NCI-H1105 (cell line): ENCODE results near the gene THBS2.
"Not testable (repeated sequence)": the region's sequence is repeated elsewhere in the genome, so short reads cannot be mapped to it uniquely, and the experiment has no call there.

ENCODE experiments used
- DNase-seq: peaks from one replicate; lab custom pipeline; 2025; lab: John Stamatoyannopoulos, UW

The THBS2 gene

DNA sequence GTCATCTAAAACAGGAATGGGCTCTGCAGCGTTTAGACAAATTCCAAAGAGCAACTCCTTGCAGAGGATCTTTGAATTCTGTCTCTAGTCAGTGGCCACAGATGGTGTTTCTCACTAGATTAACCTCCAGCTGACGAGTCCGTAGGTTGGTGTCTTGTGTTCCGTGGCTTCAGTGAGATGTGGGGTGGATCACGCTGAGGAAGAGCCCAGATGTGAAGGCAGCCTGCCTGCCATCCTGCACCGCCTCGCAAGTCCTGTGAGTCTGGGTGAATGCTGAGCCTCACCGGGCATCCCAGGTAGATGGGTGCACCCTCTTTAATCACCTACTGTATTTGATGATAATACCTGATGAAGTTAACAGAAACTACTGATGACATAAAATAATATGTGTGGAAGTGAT lies 70.4 kb downstream of the THBS2 start:
- DNase-seq = no peak

DNA sequence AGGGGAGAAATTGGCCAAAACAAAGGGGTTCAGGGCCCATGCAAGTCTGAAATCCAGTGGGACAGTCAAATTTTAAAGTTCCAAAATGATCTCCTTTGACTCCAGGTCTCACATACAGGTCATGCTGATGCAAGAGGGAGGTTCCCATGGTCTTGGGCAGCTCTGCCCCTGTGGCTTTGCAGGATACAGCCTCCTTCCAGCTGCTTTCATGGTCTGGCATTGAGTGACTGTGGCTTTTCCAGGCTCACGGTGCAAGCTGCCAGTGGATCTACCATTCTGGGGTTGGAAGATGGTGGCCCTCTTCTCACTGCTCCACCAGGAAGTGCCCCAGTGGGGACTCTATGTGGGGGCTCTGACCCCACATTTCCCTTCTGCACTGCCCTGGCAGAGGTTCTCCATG lies 73.8 kb downstream of the THBS2 start:
- not testable (repeated sequence) for DNase-seq

DNA sequence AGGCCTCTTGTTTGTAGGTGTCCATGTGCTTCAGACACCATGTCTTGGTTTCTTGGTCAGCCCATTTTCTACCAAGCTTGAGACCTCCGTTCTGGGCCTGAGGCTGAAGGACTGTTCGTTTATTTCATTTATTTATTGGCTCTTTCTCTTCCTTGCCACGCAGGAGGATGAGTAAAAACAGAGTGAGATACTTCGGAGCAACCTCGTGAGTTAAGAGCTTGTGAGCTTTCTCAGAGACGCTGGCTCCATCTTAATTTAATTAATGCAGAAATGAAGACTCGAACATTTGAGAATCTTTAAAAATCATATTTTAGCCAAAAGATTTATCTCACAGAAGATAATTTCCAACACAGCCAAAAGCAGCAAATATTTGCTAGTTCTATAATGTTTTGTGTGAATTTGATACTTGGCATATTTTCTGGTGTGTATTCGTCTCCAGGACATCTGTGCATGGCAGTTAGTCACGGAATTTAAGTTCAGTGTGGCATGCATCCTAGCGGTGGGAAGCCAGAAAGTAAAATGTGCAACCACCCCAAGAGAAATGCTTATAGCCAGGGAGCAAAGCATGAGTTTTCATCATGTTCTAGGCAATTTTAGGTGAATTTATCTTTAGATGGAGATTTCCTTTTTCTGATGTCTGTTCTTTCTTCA lies 76.0 kb downstream of the THBS2 start:
- DNase-seq = no peak

DNA sequence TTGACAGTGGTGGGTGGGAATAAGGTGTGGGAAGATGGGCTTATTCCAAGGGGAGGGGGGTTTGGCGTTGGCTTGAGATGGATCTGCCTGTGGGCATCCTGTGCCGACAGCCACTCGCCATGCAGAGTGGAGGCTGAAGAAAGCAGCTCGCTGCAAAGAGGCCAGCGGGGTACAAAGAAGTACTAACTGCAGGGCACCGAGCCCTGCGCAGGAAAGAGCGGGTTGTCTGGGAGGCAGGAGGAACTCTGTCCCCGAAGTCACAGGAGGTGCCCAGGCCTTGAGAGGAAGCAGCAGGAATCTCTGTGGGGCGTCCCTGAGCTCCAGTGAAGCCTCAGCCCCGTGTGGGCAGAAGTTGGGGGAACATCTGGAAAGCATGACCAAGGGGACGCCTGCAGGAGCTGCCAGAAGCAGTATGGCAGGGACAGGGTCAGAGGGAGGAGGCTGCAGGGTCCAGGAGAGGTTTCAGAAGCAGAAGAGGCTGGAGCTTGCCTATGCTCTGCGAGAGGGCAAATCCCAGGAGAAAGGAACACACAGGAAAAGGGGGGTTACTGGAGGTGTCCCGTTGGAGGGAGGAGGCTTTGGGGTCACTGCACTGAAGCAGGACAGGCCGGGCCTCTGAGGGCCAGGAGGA lies 77.2 kb downstream of the THBS2 start:
- DNase-seq = no peak

DNA sequence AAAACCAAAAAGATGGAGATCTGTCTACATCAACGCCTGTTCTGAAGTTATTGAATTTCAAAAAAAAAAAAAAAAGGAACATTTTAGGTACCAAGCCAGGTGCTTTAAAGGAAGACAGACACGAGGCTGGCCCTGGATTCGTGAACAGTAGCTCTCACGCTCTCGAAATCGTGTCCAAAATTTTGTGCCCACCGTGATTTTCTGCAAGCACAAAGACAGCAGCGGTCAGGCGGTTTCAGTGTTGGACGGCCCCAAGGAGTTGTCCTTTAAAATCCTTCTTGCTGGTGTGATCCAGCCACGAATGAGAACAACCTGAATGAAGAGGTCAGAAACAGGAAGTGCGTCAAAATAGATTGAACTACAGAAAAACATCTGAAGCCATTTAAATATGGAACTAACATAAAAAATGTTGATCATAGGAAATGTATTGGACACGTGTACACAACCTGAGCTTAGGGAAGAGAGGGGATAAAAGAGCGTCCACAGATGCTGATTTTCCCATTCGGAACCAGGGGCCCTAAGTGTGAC lies 78.2 kb downstream of the THBS2 start:
- DNase-seq = no peak

DNA sequence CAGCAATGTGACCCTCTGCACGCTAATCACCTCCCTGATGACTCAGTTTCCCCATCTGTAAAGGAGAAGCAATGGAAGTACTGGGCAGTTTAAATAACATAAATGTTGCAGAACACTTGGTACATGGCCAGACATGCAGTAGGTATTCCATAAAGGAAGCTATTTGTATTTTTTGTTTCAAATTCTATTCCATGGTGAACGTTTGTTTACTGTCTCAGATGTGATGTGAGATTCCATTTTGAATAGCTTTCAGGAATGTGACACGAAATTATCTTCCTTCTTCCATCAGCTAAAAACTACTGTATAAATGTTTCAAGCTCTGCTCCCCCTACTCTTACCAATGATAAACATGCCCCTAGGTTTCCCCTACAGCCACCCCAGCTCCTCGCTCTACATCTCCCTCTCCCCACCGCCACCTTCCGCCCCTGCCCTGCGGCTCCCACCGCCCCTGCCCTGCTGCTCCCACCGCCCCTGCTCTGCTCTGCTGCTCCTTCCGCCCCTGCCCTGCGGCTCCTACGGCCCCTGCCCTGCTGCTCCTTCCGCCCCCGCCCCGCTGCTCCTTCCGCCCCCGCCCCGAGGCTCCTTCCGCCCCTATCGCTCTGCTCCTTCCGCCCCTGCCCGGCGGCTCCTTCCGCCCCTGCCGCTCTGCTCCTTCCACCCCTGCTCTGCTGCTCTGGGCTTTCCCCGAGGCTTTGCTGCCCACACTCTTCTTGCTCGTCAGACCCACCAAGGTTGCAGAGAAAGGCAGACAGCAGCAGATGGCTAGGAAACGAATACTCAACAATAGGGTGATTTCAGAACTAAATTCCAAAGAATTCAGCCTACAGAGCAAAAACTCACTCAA lies 78.9 kb downstream of the THBS2 start:
- no peak for DNase-seq

DNA sequence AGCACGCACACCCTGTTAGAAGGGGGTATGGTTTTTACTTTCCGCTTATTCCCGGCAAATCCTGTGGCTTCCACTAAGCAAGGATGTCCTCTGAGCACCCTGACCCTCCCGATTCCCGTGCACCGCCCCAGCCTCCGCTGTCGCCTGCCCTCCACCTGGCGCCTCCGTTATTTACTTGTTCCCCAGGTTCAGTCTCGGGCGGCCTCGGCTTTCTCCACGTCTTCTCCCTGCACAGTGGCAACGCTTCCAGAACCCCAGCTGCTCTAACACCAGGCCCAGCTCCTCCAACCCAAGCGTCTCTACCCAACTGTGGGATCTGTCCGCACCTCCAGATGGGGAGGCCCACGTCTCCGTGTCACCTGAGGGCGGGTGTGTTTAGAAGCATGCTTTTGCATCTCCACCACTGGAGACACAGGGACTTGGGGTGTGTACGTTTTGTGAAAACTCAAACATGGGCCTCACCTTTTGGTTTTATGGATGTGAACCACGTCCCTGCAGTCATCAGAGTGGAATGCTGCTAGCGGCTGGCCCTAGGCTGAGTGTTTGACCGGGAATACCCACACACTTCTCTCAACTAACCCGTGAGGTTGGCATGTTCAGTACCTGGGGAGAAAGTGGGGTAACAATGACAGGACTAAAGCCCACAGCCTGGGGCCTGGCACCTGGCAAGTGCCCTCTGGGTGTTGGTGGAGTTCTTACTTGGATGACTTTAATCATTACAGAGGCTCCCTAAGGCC lies 79.9 kb downstream of the THBS2 start:
- DNase-seq = no peak

DNA sequence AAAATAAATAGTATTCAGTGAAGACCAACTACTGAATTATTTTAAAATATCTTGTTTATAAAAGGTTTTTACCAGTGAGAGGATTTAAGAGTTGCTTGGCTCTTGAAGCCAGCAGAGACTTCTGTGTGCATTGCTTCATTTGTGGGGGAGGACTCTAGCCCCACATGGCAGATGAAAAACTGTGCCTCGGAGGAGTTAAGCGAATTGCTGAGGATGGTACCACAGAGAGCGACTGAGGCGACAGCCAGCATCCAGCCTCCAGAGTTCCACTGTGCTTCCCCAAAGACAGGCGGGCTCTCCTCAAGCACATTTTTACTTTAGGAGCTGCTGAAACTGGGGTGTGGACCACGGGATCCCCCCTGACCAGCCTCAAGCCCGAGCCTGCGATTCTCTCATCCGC lies 80.7 kb downstream of the THBS2 start:
- no peak for DNase-seq

DNA sequence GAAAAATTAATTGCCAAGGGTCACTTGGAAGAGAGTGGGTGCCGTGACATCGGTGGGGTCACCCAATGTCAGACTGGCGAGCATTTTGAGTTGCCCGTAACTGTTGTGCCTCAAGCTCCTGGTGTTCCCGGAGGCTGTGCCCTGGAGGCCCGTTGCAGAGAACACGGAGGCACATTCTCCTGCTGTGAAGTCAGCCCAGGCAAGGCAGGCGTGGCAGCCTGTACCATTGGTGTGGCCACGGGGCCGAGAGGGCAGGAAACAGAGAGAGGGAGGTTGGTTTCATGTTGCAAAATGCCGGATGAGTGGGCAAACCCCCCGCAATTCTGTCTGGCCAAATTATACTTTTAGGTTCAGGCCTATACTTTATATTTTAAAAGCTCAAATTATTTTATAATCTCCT lies 81.2 kb downstream of the THBS2 start:
- no peak for DNase-seq

DNA sequence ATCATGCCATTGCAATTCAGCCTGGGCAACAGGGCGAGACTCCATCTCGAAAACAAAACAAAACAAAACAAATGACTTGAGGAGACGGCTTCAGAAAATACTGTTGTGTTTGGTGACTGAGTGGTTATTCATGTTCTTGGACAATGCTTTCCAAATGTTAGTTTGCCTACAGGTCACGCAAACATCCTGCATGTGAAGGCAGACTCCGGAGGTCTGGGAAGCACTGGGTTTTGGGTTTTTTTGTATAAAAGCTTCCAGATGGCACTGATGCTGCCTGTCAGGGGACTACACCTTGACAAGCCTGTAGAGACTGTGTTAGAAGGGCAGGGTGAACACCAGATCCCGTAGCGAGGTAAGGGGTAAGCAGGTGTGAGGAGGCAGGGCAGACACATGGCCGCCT lies 81.7 kb downstream of the THBS2 start:
- DNase-seq = no peak

DNA sequence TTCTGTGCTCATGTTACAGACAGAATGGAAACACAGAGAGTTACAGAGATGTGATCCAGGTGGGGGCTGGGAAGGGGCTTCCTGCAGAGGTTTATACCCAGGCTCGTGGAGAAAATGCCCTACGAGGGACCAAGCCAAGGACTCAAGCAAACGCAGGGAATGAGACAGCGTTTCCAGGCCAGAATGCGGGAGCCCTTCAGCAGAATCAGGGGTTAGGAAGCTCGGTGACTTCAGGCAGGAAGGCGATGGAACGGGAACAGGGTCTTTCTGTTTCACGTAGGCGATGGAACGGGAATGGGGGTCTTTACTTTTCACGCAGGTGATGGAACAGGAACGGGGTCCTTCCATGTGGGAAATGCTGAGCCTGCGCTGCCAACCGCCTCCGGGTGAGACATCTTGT lies 82.6 kb downstream of the THBS2 start:
- no peak for DNase-seq

DNA sequence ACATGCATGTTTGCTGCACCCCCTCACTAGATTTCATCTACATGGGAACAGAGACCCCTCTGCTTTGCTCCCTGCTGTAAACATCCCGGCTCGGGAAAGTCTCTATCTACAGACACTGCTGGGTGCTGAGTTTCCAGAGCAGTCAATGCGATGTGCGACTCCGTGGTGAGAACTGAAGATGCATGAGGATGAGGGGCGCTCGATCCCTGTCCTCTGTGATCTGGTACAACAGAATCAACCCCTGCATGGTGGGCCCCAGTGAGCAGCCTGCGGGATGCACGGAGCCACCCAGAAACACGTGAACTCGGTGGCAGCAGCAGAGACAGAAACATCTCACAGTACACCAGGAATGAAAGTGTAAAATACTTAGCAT lies 83.1 kb downstream of the THBS2 start:
- no peak for DNase-seq

DNA sequence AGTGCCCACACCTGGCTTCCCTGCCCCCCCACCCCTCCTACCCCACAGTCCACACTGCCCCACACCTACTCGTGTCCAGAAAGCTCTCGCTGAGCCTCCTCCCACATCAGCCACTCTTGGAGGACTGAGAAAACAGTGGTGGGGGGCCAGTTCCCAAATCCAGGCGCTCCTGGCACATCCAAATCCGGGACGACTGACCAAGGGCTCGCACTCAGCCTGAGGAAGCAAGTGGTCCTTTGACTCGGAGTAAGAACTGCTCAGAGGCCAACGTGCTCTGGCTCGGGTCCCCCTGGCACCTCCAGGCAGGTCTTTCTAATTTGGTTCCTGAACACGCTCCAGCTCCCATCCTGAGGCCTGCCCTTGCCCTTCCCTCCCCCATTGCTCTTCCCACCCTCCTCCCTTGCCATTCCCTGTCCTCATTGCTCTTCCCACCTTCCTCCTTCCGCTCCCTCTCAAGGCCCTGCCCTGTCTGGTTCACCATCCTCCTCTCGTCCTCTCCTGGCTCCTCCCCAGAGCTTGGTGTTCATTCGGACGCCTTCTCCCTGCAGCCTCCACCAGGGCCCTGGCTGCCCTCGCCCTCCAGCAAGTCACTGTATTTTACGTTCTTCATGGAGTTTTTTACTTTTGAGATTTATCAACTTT lies 83.6 kb downstream of the THBS2 start:
- DNase-seq = no peak

DNA sequence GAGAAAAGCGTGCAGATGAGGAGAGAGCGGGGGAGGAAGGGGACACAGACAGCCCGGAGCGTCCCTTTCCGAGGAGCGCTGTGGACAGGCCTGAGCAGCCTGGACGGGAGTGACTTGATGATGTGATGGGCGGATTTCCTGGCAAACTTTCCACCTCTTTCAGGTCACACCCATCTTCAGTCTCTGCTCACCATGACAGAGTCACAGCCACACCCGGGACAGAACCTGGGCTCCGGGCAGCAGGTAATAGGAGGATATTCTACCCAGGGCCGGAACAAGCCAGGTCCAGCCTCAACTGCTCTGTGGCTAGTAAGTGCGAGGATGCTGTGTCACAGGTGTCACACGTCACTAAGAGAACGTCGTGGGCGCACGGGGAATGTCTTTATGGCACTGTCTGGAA lies 84.3 kb downstream of the THBS2 start:
- no peak for DNase-seq

DNA sequence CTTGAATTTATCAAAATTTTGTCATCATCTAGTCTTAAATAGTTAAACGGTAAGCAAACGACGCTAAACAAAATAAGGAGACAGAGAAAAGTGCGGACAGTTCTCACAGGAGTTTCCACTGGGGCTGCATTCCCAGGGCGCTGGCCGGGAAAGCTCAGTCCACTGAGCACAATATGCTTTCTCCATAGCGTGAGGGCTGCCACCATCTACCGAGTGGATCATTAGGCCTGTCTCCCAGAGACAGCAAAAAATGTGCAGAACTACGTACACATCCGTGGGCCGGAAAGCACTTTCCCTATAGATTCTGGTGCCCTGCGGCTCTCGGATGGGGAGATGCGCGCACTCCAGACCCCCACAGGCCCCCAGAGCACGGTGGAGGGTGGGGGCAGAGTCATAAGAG lies 84.9 kb downstream of the THBS2 start:
- no peak for DNase-seq

DNA sequence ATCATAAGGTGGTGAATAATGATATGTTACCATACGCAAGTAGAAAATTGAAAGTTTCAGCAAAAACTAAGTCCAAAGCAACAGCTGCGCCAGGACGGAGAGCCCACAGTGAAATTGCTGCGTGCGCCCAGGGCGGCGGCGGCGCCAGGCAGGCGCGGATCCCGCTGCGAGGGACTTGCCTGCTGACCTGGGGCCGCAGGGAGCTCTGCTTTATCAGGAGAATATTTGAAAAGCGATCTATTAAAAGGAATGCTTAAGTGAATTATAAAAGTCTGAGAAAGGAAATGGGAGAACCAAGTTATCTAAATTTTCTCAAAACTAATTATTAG lies 85.4 kb downstream of the THBS2 start:
- no peak for DNase-seq

DNA sequence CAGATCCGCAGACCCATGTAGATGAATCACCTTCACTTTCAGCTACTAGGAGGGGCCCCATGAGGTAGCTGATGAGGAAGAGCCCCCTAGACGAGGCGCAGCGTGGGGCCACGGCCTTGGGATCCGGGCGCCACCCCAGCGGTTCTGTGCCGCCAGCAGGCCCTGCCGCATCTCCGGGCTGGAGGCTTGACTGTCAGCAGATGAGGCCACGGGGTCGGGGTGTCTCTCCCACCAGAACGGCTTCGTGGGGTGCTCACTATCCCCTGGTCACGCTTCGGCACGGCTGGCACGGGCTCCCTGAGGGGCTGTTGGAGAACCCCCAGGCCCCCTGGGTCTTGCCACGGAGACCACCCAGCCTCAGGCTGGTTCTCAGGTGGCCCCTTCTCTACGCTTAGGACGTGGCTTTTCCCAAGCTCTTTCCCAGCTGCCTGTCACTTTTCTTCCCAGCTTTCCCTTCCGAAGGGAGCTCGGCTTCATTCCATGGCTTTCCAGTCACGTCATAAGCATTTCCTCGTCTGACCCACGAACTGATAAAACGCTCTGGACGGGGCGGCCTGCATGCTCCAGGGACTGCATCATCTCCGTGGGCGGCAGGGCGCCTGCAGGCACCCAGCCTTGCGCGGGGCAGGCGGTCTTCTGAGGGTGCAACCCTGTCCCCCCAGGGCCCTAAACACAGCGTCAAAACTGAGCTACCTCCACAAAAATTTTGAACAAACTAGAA lies 85.9 kb downstream of the THBS2 start:
- no peak for DNase-seq

DNA sequence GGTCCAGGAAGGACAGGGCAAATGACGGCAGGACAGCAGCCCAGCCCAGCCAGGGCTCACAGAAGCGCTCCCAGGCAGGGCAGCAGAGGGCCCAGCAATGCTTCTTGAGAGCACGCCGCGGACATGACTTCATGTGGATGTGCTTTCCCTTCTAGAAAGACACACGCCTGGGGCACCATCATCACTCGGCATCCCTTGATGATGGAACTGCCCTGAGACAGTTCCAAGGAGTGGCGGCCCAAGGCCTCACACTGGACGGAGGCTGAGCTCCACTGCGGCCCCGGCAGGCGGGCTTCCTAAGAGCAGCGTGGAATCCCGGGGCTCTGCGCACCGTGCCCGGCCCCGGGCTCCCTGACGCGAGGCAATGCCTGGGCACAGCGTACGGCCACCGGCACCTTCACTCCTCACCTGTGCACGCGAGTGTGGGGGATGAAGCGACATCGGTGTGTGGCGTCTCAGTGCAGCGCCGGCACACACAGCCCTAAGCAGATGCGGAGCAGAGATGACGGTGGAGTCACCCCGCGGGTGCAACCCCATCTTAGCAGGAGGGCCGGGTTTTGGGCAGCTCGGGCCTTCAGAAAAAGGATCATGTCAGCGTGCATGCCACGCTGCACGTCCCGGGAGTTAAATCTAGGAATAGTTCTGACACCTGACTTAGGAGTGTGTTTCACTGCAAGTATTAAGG lies 86.6 kb downstream of the THBS2 start:
- no peak for DNase-seq
